Gastroesophageal sphincter (tissue), 4 donors: ENCODE measurements around the gene CLIC4. TPM values are rescaled to one million over a fixed set of nuclear protein-coding genes. Genes with fewer than 3 reads are reported as not detected.

Source experiments
- ATAC-seq: fragments of 150-250 bp; one replicate; pipeline ENCODE4 v1.9.1; 2016; ENCODE audit warnings: mild to moderate bottlenecking, moderate library complexity
- H3K27ac ChIP-seq, 4 donors: fragments of 200-600 bp; sonication (generic) in 3 of 4; 1 replicate in 3 of 4; 2 replicates in 1 of 4; pipeline ENCODE4 v1.5.1; 2016 to 2019
- H3K27me3 ChIP-seq: fragments of 200-600 bp; sonication (generic); one replicate; pipeline ENCODE4 v1.5.1; 2019
- H3K36me3 ChIP-seq, 2 donors: fragments of 200-600 bp; sonication (generic); one replicate each; pipeline ENCODE4 v1.5.1; 2019; ENCODE audit warnings: control low read depth in 1 of 2
- H3K4me1 ChIP-seq, 3 donors: fragments of 200-600 bp; sonication (generic); 1 replicate in 2 of 3; 2 replicates in 1 of 3; pipeline ENCODE4 v1.5.1; 2016 to 2019; ENCODE audit warnings: control low read depth in 2 of 3
- H3K4me3 ChIP-seq, 2 donors: fragments of 200-600 bp; sonication (generic); one replicate each; pipeline ENCODE4 v1.5.1; 2019; ENCODE audit warnings: mild to moderate bottlenecking in 1 of 2, moderate library complexity in 1 of 2
- H3K9me3 ChIP-seq, 3 donors: fragments of 200-600 bp; sonication (generic); one replicate each; pipeline ENCODE4 v1.5.1; 2017 to 2019; ENCODE audit warnings: control low read depth in 2 of 3
- CTCF ChIP-seq, 4 experiments: fragments of 200-600 bp in 2 of 4; fragments of 450-650 bp in 2 of 4; sonication (generic) in 1 of 4; IDR thresholded peaks; one replicate each; pipeline ENCODE4 v1.5.1; 2017 to 2019; ENCODE audit warnings: antibody characterized with exemption in 4 of 4, mild to moderate bottlenecking in 2 of 4, moderate library complexity in 2 of 4
- EP300 ChIP-seq: sonication (generic); formaldehyde crosslinking; IDR thresholded peaks from one replicate; pipeline ENCODE4 v1.6.1; 2017; ENCODE audit warnings: antibody characterized with exemption, mild to moderate bottlenecking
- POLR2A ChIP-seq, 2 donors: fragments of 450-650 bp; IDR thresholded peaks; one replicate each; pipeline ENCODE4 v1.6.1; 2017; ENCODE audit warnings: antibody characterized with exemption in 2 of 2, mild to moderate bottlenecking in 2 of 2, moderate library complexity in 1 of 2
- POLR2AphosphoS5 ChIP-seq: sonication (generic); formaldehyde crosslinking; IDR thresholded peaks from one replicate; pipeline ENCODE4 v1.6.1; 2017; ENCODE audit warnings: antibody characterized with exemption
- WGBS, 2 donors: methylation state at CpG; one replicate each; pipeline ENCODE4 v1.1.5; 2018; ENCODE audit warnings: low coverage in 1 of 2; 5-methylcytosine and 5-hydroxymethylcytosine counted together
- small RNA-seq, 4 donors: library from RNA; depleted of rRNA; stranded (forward); fragments of <200 nt; gene quantifications; one replicate each; pipeline ENCODE3, GENCODE V24; 2016
- total RNA-seq, 4 donors: library from RNA; depleted of rRNA; stranded (reverse); fragments of >200 nt; gene quantifications; one replicate each; pipeline ENCODE4 v1.1.0, GENCODE V29; 2016

The CLIC4 gene
- total RNA-seq, 4 donors from 2014 or later: 553 to 721 (median 692) TPM

GRCh38 chr1:24892188-24893153, 147.2 kb downstream of the CLIC4 start:
- 82% methylated on average over 1 of the region's 1 CpG; no CpG with 5 or more reads in 1 of the 2 donors for WGBS, 2 donors
- no peak for ATAC-seq

GRCh38 chr1:24893431-24893830, 148.2 kb downstream of the CLIC4 start:
- Histone ChIP-seq H3K36me3 (no peaks in the 10 kb centered on the region), H3K27ac (no peak overlapping the region), H3K4me1 (no peaks in the 10 kb centered on the region), H3K4me3 (no peak overlapping the region), H3K27me3 (peaks cover 26% of the 10 kb centered on the region), H3K9me3 (peaks cover 0 to 14% (median 0%) of the 10 kb centered on the region in 3 donors)
- 81 to 90% methylated on average over 2 to 3 of the region's 3 CpGs for WGBS, 2 donors
- no peak for TF ChIP-seq EP300
- TF ChIP-seq POLR2A (IDR thresholded peaks at IDR 0.05): no peak
- TF ChIP-seq POLR2AphosphoS5: no peak
- TF ChIP-seq CTCF (IDR thresholded peaks at IDR 0.05): no peak
- ATAC-seq: no peak

More at GRCh38 chr1:24892188-24893153, 147.2 kb downstream of the CLIC4 start:
- H3K27me3 ChIP-seq: peaks cover 28% of the 10 kb centered on the region
- H3K36me3 ChIP-seq: no peaks in the 10 kb centered on the region
- no peaks in the 10 kb centered on the region for H3K4me1 ChIP-seq
- H3K27ac ChIP-seq: no peak overlapping the region
- H3K4me3 ChIP-seq: no peak overlapping the region
- no peak for TF ChIP-seq POLR2AphosphoS5
- TF ChIP-seq CTCF (IDR thresholded peaks at IDR 0.05): no peak
- no peak for TF ChIP-seq POLR2A (IDR thresholded peaks at IDR 0.05)
- TF ChIP-seq EP300: no peak
- peaks cover 0 to 14% (median 0%) of the 10 kb centered on the region in 3 donors for H3K9me3 ChIP-seq

Small RNAs within 50 kb of the gene (small RNA-seq; reads per million reads assigned to genes)
- gene RNU6-1208P: 0 reads per million in 4 donors

Other genes with a start within 250 kb of the CLIC4 start
- gene RCAN3, start 242.6 kb upstream of the CLIC4 start, total RNA-seq: 10 to 100 TPM in 3 of 4 donors, 1 to 10 TPM in 1; 9.0 to 12.7 (median 11.5) TPM
- gene NCMAP, start 189.4 kb upstream of the CLIC4 start, total RNA-seq: 1 to 10 TPM in 1 of 4 donors, under 1 TPM in 2, not detected in 1; 0.16 to 1.9 (median 0.27) TPM
- gene SRRM1, start 102.1 kb upstream of the CLIC4 start, total RNA-seq: 100 to 1,000 TPM in 1 of 4 donors, 10 to 100 TPM in 3; 47.0 to 114 (median 64.5) TPM
- gene RUNX3, start 184.8 kb downstream of the CLIC4 start, total RNA-seq: 1 to 10 TPM in 2 of 4 donors, under 1 TPM in 2; 0.62 to 2.0 (median 1.3) TPM